ENCODE results near the gene TMCC3.

DNA sequence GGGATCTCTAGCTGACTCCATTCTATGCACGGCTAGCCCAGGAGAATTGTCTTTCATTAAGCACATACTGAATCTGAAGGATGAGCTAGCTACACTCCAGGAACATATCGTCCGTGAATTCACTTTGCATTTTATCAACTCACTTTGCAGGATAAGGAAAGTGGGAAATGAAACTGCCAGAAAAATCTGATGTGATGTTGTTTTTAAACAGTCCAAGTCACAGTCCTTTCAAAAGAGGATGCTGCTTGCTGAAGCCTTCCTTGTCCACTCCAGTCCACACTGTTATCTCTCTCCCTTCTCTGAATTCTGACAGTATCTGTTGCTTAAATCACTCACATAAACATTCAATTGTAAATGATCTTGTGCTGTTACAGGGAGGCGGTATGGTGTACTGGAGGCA is 12.7 kb upstream of the TMCC3 start:
- TF ChIP-seq, protein P1, sequence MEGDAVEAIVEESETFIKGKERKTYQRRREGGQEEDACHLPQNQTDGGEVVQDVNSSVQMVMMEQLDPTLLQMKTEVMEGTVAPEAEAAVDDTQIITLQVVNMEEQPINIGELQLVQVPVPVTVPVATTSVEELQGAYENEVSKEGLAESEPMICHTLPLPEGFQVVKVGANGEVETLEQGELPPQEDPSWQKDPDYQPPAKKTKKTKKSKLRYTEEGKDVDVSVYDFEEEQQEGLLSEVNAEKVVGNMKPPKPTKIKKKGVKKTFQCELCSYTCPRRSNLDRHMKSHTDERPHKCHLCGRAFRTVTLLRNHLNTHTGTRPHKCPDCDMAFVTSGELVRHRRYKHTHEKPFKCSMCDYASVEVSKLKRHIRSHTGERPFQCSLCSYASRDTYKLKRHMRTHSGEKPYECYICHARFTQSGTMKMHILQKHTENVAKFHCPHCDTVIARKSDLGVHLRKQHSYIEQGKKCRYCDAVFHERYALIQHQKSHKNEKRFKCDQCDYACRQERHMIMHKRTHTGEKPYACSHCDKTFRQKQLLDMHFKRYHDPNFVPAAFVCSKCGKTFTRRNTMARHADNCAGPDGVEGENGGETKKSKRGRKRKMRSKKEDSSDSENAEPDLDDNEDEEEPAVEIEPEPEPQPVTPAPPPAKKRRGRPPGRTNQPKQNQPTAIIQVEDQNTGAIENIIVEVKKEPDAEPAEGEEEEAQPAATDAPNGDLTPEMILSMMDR (conservative IDR thresholded peaks at IDR 0.05; ENCODE audit: low read length): no peak
- no peak for TF ChIP-seq EZH2phosphoT487 (IDR thresholded peaks at IDR 0.05; ENCODE audit: borderline replicate concordance, low read depth, low read length)

Data from OCI-LY7 (cell line).